Tibial nerve (tissue), 4 donors: ENCODE data around the gene NEDD4L. TPM values are rescaled to one million over a fixed set of nuclear protein-coding genes. Genes with fewer than 3 reads are reported as not detected.

ENCODE experiments used
- DNase-seq, 2 donors: peaks; one replicate each; pipeline ENCODE4 v3.0.0-alpha.2; 2019; ENCODE audit warnings: low spot score in 2 of 2
- H3K27ac ChIP-seq, 4 donors: fragments of 200-600 bp; sonication (generic) in 3 of 4; one replicate each; pipeline ENCODE4 v1.5.1; 2017 to 2019; ENCODE audit warnings: mild to moderate bottlenecking in 1 of 4
- H3K27me3 ChIP-seq, 2 donors: fragments of 200-600 bp; sonication (generic) in 1 of 2; one replicate each; pipeline versions ENCODE4 v1.5.1 to v1.6.0; 2017 to 2019
- H3K36me3 ChIP-seq, 3 donors: fragments of 200-600 bp; sonication (generic); one replicate each; pipeline ENCODE4 v1.5.1; 2018 to 2019
- H3K4me1 ChIP-seq, 4 donors: fragments of 200-600 bp; sonication (generic) in 3 of 4; one replicate each; pipeline ENCODE4 v1.5.1; 2017 to 2019
- H3K4me3 ChIP-seq, 4 donors: fragments of 200-600 bp; sonication (generic) in 3 of 4; one replicate each; pipeline ENCODE4 v1.5.1; 2017 to 2019; ENCODE audit warnings: mild to moderate bottlenecking in 1 of 4, moderate library complexity in 1 of 4
- H3K9me3 ChIP-seq, 4 donors: fragments of 200-600 bp; sonication (generic) in 3 of 4; one replicate each; pipeline ENCODE4 v1.5.1; 2017 to 2019
- CTCF ChIP-seq, 5 experiments: fragments of 200-600 bp in 3 of 5; fragments of 450-650 bp in 2 of 5; sonication (generic) in 3 of 5; IDR thresholded peaks; one replicate each; pipeline ENCODE4 v1.5.1; 2016 to 2019; ENCODE audit warnings: antibody characterized with exemption in 5 of 5, mild to moderate bottlenecking in 3 of 5, moderate library complexity in 2 of 5
- EP300 ChIP-seq, 2 donors: sonication (generic); formaldehyde crosslinking; IDR thresholded peaks; one replicate each; pipeline ENCODE4 v1.6.1; 2017; ENCODE audit warnings: antibody characterized with exemption in 2 of 2, mild to moderate bottlenecking in 1 of 2
- POLR2A ChIP-seq, 2 donors: fragments of 450-650 bp; IDR thresholded peaks; one replicate each; pipeline ENCODE4 v1.6.1; 2017; ENCODE audit warnings: antibody characterized with exemption in 2 of 2, mild to moderate bottlenecking in 2 of 2, moderate library complexity in 2 of 2
- WGBS, 2 donors: methylation state at CpG; one replicate each; pipeline ENCODE4 v1.1.5; 2018; 5-methylcytosine and 5-hydroxymethylcytosine counted together
- total RNA-seq, 4 donors: library from RNA; depleted of rRNA; stranded (reverse); fragments of >200 nt; gene quantifications; one replicate each; pipeline ENCODE4 v1.1.0, GENCODE V29; 2016

The NEDD4L gene
- total RNA-seq, 4 donors from 2014 or later, result 15.3 to 59.9 (median 26.8) TPM

DNA sequence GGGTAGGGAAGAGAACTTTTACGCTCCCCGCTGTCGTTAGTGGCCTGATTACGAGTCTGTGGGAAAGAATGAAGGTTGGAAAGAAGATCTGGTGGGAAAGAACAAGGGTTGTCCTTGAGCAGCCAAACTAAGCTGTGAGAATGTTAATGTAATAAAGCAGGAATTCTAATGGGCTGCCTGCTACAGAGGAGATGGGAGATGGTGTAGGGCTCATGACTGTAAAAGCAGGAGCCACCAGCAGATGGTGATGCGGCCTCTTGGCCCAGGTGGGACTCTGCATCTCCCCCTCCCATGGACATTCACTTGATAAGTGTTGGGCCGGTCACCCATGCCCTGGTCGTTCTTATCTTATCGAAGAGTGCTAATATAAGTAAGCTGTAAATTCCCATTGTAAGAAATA is 150.0 kb downstream of the NEDD4L start:
- no peak overlapping the region for H3K4me3 ChIP-seq
- H3K9me3 ChIP-seq, result no peaks in the 10 kb centered on the region
- H3K36me3 ChIP-seq, result no peaks in the 10 kb centered on the region
- H3K27ac ChIP-seq, result no peak overlapping the region
- H3K27me3 ChIP-seq, result no peaks in the 10 kb centered on the region
- TF ChIP-seq POLR2A (IDR thresholded peaks at IDR 0.05) (no peak), CTCF (IDR thresholded peaks at IDR 0.05) (peak in 2 of 5 experiments; percentile 10 to 24), EP300 (IDR thresholded peaks at IDR 0.05) (no peak)
- 39 to 50% methylated on average over 8 of the region's 8 CpGs for WGBS, 2 donors
- no peak for DNase-seq
- peaks cover 0 to 19% (median 4%) of the 10 kb centered on the region in 4 donors for H3K4me1 ChIP-seq

DNA sequence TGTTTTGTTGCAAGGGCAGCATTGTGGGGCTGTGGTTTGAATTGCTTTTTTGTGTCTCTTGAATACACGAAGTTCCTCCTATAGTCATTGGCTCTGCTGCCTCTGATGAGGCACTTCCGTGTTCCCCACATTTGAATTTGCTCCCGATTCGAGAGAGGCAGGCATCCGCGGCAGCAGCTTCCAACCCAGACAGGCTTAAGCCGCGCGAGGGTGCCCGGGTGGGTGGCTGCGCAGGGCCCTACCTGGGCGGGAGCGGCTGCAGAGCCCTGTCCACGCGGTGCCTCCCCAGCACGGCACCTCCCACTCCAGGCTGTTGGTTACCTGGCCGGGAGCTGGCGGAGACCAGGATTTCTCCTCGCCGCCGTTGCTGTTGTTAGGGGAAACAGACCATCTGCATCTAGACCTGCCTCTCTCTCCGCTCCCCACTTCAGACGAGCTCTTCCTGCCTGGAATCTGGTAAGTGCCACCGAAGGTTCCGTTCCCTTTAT is 151.3 kb downstream of the NEDD4L start:
- no peak overlapping the region for H3K27ac ChIP-seq

DNA sequence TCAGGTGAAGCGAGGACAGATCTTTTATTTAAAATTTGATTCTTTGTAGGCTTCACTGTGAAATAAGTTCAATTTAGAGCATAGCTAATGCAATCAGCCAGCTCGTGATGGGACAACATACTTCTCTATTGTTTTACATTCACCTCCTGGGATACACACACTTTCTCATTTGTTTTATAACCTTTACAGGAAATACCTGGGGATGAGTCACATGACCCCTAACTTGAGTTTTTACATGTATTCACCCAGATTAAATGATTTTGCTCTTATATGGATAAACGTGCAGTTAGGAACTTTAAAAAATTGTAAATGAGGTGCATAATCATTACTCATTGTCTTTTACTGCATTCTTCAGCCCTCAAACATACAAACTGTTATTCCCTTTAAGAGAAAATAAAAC is 152.1 kb downstream of the NEDD4L start:
- H3K27me3 ChIP-seq, result no peaks in the 10 kb centered on the region
- 83 to 86% methylated on average over 3 of the region's 3 CpGs for WGBS, 2 donors
- peaks cover 0 to 19% (median 4%) of the 10 kb centered on the region in 4 donors for H3K4me1 ChIP-seq
- H3K9me3 ChIP-seq, result no peaks in the 10 kb centered on the region
- DNase-seq, result no peak
- H3K36me3 ChIP-seq, result no peaks in the 10 kb centered on the region
- H3K4me3 ChIP-seq, result no peak overlapping the region
- TF ChIP-seq EP300 (IDR thresholded peaks at IDR 0.05) (no peak), CTCF (IDR thresholded peaks at IDR 0.05) (no peak), POLR2A (IDR thresholded peaks at IDR 0.05) (no peak)
- H3K27ac ChIP-seq, result no peak overlapping the region

More for the DNA sequence above, 151.3 kb downstream of the NEDD4L start:
- 40 to 55% methylated on average over 22 to 25 of the region's 25 CpGs for WGBS, 2 donors
- no peaks in the 10 kb centered on the region for H3K27me3 ChIP-seq
- peaks cover 0 to 19% (median 4%) of the 10 kb centered on the region in 4 donors for H3K4me1 ChIP-seq
- H3K9me3 ChIP-seq, result no peaks in the 10 kb centered on the region
- H3K36me3 ChIP-seq, result no peaks in the 10 kb centered on the region
- TF ChIP-seq CTCF (IDR thresholded peaks at IDR 0.05) (no peak), POLR2A (IDR thresholded peaks at IDR 0.05) (no peak), EP300 (IDR thresholded peaks at IDR 0.05) (no peak)
- no peak for DNase-seq
- H3K4me3 ChIP-seq, result peak overlapping the region in 2 of 4 donors; percentile 30 to 38

DNA sequence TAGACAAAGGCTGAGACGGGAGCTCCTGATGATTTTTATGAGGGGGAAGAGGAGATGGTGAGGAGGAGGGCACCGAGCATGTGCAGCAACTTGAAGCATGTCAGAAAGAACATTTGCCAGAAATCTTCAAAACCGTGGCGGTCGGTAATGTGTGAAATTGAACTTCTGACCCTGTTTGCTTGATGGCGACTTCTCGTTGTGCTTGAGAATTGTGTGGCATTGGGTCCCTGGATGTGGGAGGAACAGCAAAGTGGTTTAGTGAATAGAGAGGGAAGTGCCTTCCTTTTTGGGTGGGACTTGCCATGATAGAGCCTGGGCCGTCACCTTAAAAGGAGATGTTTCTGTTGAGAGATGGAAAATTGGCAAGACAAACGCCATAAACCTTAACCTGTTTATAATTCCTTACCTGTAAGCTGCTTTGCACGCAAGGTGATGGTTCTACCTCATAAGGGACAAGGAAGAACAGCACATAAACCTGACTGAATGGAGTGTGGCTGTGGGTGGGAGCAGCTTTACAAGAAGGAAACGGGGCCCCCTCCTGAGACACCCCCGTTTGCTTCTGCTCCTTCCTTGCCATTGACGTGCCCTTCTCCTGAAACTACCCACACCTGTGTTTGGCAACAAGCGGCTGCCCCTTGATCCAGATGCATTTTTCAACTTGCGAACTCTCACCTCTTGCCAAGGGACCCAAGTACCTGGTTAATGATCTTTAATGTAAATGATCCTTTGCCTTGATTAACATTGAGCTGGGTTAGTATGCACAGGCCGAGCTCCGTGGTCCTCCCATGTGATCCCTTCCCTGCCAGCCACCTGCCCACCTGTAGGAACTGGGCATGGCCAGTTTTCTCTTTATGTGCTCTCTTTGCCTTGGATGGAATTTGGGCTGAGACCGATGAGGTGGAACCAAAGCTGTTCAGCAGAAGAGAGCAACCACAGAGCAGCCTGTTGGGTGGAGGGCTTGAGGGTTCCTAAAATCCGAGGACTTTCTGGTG is 153.2 kb downstream of the NEDD4L start:
- TF ChIP-seq POLR2A (IDR thresholded peaks at IDR 0.05) (no peak), CTCF (IDR thresholded peaks at IDR 0.05) (no peak), EP300 (IDR thresholded peaks at IDR 0.05) (no peak)
- H3K27ac ChIP-seq, result no peak overlapping the region

DNA sequence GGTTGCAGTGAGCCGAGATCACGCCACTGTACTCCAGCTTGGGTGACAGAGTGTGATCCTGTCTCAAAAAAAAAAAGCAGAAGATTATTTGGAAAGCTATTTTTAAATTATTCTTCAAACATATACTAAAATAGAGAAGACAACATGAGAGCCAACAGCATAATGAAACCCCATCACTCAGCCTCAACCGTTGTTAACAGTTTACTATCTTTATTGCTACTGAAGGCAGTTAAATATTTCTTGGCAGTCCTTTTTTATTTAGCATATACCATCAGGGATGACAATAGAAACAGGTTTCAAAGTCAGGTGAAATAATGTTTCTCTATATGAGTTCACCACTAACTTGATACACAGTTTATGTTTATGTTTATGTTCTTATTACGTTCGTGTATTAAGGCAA is 157.2 kb downstream of the NEDD4L start:
- no peaks in the 10 kb centered on the region for H3K36me3 ChIP-seq
- no peaks in the 10 kb centered on the region for H3K4me1 ChIP-seq
- no peak overlapping the region for H3K27ac ChIP-seq
- DNase-seq, result no peak
- TF ChIP-seq POLR2A (IDR thresholded peaks at IDR 0.05) (no peak), EP300 (IDR thresholded peaks at IDR 0.05) (no peak), CTCF (IDR thresholded peaks at IDR 0.05) (no peak)
- no peaks in the 10 kb centered on the region for H3K9me3 ChIP-seq
- no peaks in the 10 kb centered on the region for H3K27me3 ChIP-seq
- H3K4me3 ChIP-seq, result no peak overlapping the region
- WGBS, 2 donors, result 80% methylated on average over 5 of the region's 5 CpGs

More for the DNA sequence above, 153.2 kb downstream of the NEDD4L start:
- H3K9me3 ChIP-seq, result no peaks in the 10 kb centered on the region
- peaks cover 0 to 19% (median 4%) of the 10 kb centered on the region in 4 donors for H3K4me1 ChIP-seq
- H3K36me3 ChIP-seq, result no peaks in the 10 kb centered on the region
- DNase-seq, result no peak
- H3K4me3 ChIP-seq, result no peak overlapping the region
- no peaks in the 10 kb centered on the region for H3K27me3 ChIP-seq
- WGBS, 2 donors, result 92 to 93% methylated on average over 19 of the region's 19 CpGs
